Lower leg skin (tissue), 3 donors: Measurements from ENCODE around the gene CYLD.

Experiments used
- POLR2A ChIP-seq, 2 donors: fragments of 450-650 bp; IDR thresholded peaks; one replicate each; pipeline ENCODE4 v1.6.1; 2016 to 2017; ENCODE audit warnings: antibody characterized with exemption in 2 of 2, mild to moderate bottlenecking in 1 of 2, moderate library complexity in 1 of 2
- TF ChIP-seq, protein P1 (sequence below), 3 donors: fragments of 450-650 bp; IDR thresholded peaks; one replicate each; pipeline ENCODE4 v1.5.1; 2016; ENCODE audit warnings: antibody characterized with exemption in 3 of 3, mild to moderate bottlenecking in 3 of 3, moderate library complexity in 2 of 3

DNA sequence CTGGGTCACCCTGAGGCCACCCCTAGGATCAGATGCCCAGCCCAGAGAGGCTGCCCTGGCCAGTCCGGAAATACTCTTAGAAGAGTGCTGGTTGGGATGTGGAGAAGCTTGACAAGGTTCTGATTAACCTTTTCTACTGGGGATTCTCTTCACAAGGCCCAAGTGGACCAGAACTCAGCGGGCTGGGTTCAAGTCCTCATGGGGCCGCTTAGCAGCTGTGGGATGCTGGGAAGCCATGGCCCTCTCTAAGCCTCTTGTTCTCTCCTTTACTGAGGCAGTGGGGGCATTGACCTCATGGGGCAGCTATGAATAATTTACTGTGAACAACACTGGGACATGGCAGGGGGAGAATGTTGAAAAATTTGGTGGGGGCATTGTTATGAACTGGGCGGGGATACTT, 92.8 kb downstream of the CYLD start:
- TF ChIP-seq, protein P1, sequence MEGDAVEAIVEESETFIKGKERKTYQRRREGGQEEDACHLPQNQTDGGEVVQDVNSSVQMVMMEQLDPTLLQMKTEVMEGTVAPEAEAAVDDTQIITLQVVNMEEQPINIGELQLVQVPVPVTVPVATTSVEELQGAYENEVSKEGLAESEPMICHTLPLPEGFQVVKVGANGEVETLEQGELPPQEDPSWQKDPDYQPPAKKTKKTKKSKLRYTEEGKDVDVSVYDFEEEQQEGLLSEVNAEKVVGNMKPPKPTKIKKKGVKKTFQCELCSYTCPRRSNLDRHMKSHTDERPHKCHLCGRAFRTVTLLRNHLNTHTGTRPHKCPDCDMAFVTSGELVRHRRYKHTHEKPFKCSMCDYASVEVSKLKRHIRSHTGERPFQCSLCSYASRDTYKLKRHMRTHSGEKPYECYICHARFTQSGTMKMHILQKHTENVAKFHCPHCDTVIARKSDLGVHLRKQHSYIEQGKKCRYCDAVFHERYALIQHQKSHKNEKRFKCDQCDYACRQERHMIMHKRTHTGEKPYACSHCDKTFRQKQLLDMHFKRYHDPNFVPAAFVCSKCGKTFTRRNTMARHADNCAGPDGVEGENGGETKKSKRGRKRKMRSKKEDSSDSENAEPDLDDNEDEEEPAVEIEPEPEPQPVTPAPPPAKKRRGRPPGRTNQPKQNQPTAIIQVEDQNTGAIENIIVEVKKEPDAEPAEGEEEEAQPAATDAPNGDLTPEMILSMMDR (IDR thresholded peaks at IDR 0.05) = no peak
- no peak for TF ChIP-seq POLR2A (IDR thresholded peaks at IDR 0.05)
